Osteoblast (primary cell): Measurements from ENCODE around the gene CCDC70. TPM values are rescaled to one million over a fixed set of nuclear protein-coding genes. Genes with fewer than 3 reads are reported as not detected.

Experiments used
- DNase-seq: peaks from one replicate; pipeline ENCODE4 v3.0.0; 2011; ENCODE audit warnings: low spot score, mixed read lengths; ENCODE audit not compliant: insufficient read length; ENCODE audit errors: missing footprints
- H2AFZ ChIP-seq: 2 replicates; pipeline ENCODE4 v1.6.0; 2011; ENCODE audit warnings: mild to moderate bottlenecking, low read length
- H3K27ac ChIP-seq: 2 replicates; pipeline ENCODE4 v1.5.1; 2011; ENCODE audit warnings: mild to moderate bottlenecking, low read depth, low read length, moderate library complexity
- H3K27me3 ChIP-seq: 2 replicates; pipeline ENCODE4 v1.6.0; 2012; ENCODE audit warnings: mild to moderate bottlenecking, control low read depth, inconsistent platforms, low read length, moderate library complexity; ENCODE audit not compliant: insufficient read depth
- H3K36me3 ChIP-seq: 2 replicates; pipeline ENCODE4 v1.5.1; 2011; ENCODE audit warnings: mild to moderate bottlenecking, low read length, control low read depth, moderate library complexity; ENCODE audit not compliant: insufficient read depth
- H3K4me1 ChIP-seq: 2 replicates; pipeline ENCODE4 v1.5.1; 2011; ENCODE audit warnings: mild to moderate bottlenecking, low read length, control low read depth, moderate library complexity; ENCODE audit not compliant: insufficient read depth
- H3K4me2 ChIP-seq: 2 replicates; pipeline ENCODE4 v1.6.0; 2011; ENCODE audit warnings: mild to moderate bottlenecking, low read length; ENCODE audit not compliant: insufficient read depth
- H3K4me3 ChIP-seq: fragments of 200-600 bp; sonication (generic); 3 replicates; pipeline ENCODE4 v1.5.1; 2012; ENCODE audit warnings: mild to moderate bottlenecking, low read length, inconsistent platforms; ENCODE audit not compliant: insufficient read depth
- H3K79me2 ChIP-seq: 2 replicates; pipeline ENCODE4 v1.6.0; 2012; ENCODE audit warnings: mild to moderate bottlenecking, low read length, control low read depth, inconsistent platforms; ENCODE audit not compliant: insufficient read depth
- H3K9me3 ChIP-seq: 2 replicates; pipeline ENCODE4 v1.5.1; 2011; ENCODE audit warnings: low read depth, low read length, control low read depth
- H4K20me1 ChIP-seq: 2 replicates; pipeline ENCODE4 v1.6.0; 2012; ENCODE audit warnings: mild to moderate bottlenecking, low read length, control low read depth; ENCODE audit not compliant: insufficient read depth
- CTCF ChIP-seq: IDR thresholded peaks from 2 replicates; pipeline ENCODE4 v1.5.1; 2011; ENCODE audit warnings: mild to moderate bottlenecking, low read depth, low read length, moderate library complexity; ENCODE audit errors: extremely low read depth
- total RNA-seq: library from RNA; depleted of rRNA; stranded (reverse); fragments of >200 nt; gene quantifications from 2 replicates; pipeline ENCODE4 v1.2.3, GENCODE V29; 2012

The CCDC70 gene
- total RNA-seq, 1 donor, result not detected

GRCh38 chr13:51856027-51856736 is 5.6 kb upstream of the CCDC70 start:
- no peak overlapping the region for H2AFZ ChIP-seq
- DNase-seq, result no peak

GRCh38 chr13:51856998-51857397 is 4.8 kb upstream of the CCDC70 start:
- H3K4me3 ChIP-seq, result no peak overlapping the region
- no peaks in the 10 kb centered on the region for H3K36me3 ChIP-seq
- no peak overlapping the region for H3K27ac ChIP-seq
- peaks cover 26% of the 10 kb centered on the region for H3K27me3 ChIP-seq
- no peak overlapping the region for H3K4me2 ChIP-seq
- H3K4me1 ChIP-seq, result no peaks in the 10 kb centered on the region
- H4K20me1 ChIP-seq, result no peaks in the 10 kb centered on the region
- H3K9me3 ChIP-seq, result no peaks in the 10 kb centered on the region
- TF ChIP-seq CTCF, result no peak
- H3K79me2 ChIP-seq, result no peaks in the 10 kb centered on the region
- DNase-seq, result no peak
- H2AFZ ChIP-seq, result no peak overlapping the region

More at GRCh38 chr13:51856027-51856736, 5.6 kb upstream of the CCDC70 start:
- Histone ChIP-seq H3K79me2 (no peaks in the 10 kb centered on the region), H3K27ac (no peak overlapping the region), H3K36me3 (no peaks in the 10 kb centered on the region), H3K4me3 (no peak overlapping the region), H3K9me3 (no peaks in the 10 kb centered on the region), H3K27me3 (peaks cover 26% of the 10 kb centered on the region), H3K4me2 (no peak overlapping the region), H3K4me1 (no peaks in the 10 kb centered on the region), H4K20me1 (no peaks in the 10 kb centered on the region)
- TF ChIP-seq CTCF, result no peak

- H3K27ac ChIP-seq, result no peak overlapping the region
- H3K27me3 ChIP-seq, result peaks cover 26% of the 10 kb centered on the region
- H2AFZ ChIP-seq, result no peak overlapping the region
- H3K79me2 ChIP-seq, result no peaks in the 10 kb centered on the region
- no peaks in the 10 kb centered on the region for H3K9me3 ChIP-seq
- no peak overlapping the region for H3K4me2 ChIP-seq
- H3K4me1 ChIP-seq, result no peaks in the 10 kb centered on the region
- H3K4me3 ChIP-seq, result no peak overlapping the region
- DNase-seq, result no peak
- no peaks in the 10 kb centered on the region for H4K20me1 ChIP-seq
- no peaks in the 10 kb centered on the region for H3K36me3 ChIP-seq
- no peak for TF ChIP-seq CTCF
Observed at GRCh38 chr13:51858433-51859247, 3.1 kb upstream of the CCDC70 start.

GRCh38 chr13:51862957-51863356 is 1.2 kb downstream of the CCDC70 start:
- Histone ChIP-seq H3K4me2 (no peak overlapping the region), H3K36me3 (no peaks in the 10 kb centered on the region), H3K27me3 (peaks cover 10% of the 10 kb centered on the region), H3K9me3 (no peaks in the 10 kb centered on the region), H3K27ac (no peak overlapping the region), H3K79me2 (no peaks in the 10 kb centered on the region), H3K4me1 (no peaks in the 10 kb centered on the region), H2AFZ (no peak overlapping the region), H4K20me1 (no peaks in the 10 kb centered on the region), H3K4me3 (no peak overlapping the region)
- TF ChIP-seq CTCF, result no peak
- no peak for DNase-seq
